ENCODE data around the gene SCYL3.

- TF ChIP-seq POLR2A (IDR thresholded peaks at IDR 0.05) (no peak), CTCF (IDR thresholded peaks at IDR 0.05) (no peak)
Measured at GRCh38 chr1:169859001-169859400, 34.7 kb downstream of the SCYL3 start.
